MM.1S (cell line): ENCODE measurements around the gene MRGPRG.

Experiments used
- DNase-seq: peaks from one replicate; pipeline ENCODE4 v3.0.0-alpha.2; 2015
- H2AFZ ChIP-seq: fragments of 300-600 bp; sonication (generic); 2 replicates; pipeline ENCODE4 v1.6.0; 2016; ENCODE audit warnings: antibody characterized with exemption, low read length
- H3F3A ChIP-seq: fragments of 300-600 bp; sonication (generic); 2 replicates; pipeline ENCODE4 v1.6.1; 2016; ENCODE audit warnings: mild to moderate bottlenecking, antibody characterized with exemption, low read length, moderate library complexity, mixed read lengths; ENCODE audit not compliant: insufficient read depth
- H3K27ac ChIP-seq: fragments of 300-600 bp; sonication (generic); 2 replicates; pipeline ENCODE4 v1.5.1; 2016; ENCODE audit warnings: mild to moderate bottlenecking, low read length
- H3K27me3 ChIP-seq: fragments of 300-600 bp; sonication (generic); replicated peaks from 2 replicates; pipeline ENCODE4 v1.6.0; 2016; ENCODE audit warnings: low read length; ENCODE audit not compliant: insufficient read depth
- H3K36me3 ChIP-seq: fragments of 300-600 bp; sonication (generic); replicated peaks from 2 replicates; pipeline ENCODE4 v1.6.1; 2016; ENCODE audit warnings: mild to moderate bottlenecking, low read length, mixed read lengths; ENCODE audit not compliant: insufficient read depth
- H3K4me1 ChIP-seq: fragments of 300-600 bp; sonication (generic); 2 replicates; pipeline ENCODE4 v1.6.1; 2016; ENCODE audit warnings: low read length, mixed read lengths
- H3K4me2 ChIP-seq: fragments of 300-600 bp; sonication (generic); 2 replicates; pipeline ENCODE4 v1.6.0; 2016; ENCODE audit warnings: low read depth, low read length
- H3K4me3 ChIP-seq: fragments of 300-600 bp; sonication (generic); 2 replicates; pipeline ENCODE4 v1.5.1; 2016; ENCODE audit warnings: low read length, mixed read lengths
- H3K79me2 ChIP-seq: fragments of 300-600 bp; sonication (generic); 2 replicates; pipeline ENCODE4 v1.6.1; 2016; ENCODE audit warnings: mixed run types, low read length, mixed read lengths
- H3K9ac ChIP-seq: fragments of 300-600 bp; sonication (generic); 2 replicates; pipeline ENCODE4 v1.6.1; 2016; ENCODE audit warnings: low read length, mixed read lengths
- H3K9me2 ChIP-seq: fragments of 300-600 bp; sonication (generic); replicated peaks from 2 replicates; pipeline ENCODE4 v1.6.1; 2016; ENCODE audit warnings: mild to moderate bottlenecking, low read length, mixed read lengths; ENCODE audit not compliant: insufficient read depth
- H3K9me3 ChIP-seq: fragments of 300-600 bp; sonication (generic); replicated peaks from 2 replicates; pipeline ENCODE4 v1.6.1; 2016; ENCODE audit warnings: mild to moderate bottlenecking, low read length, mixed read lengths; ENCODE audit not compliant: insufficient read depth
- H4K20me1 ChIP-seq: fragments of 300-600 bp; sonication (generic); 2 replicates; pipeline ENCODE4 v1.6.1; 2016; ENCODE audit warnings: mild to moderate bottlenecking, low read length, moderate library complexity, mixed read lengths; ENCODE audit not compliant: insufficient read depth
- CTCF ChIP-seq: fragments of 300-600 bp; sonication (generic); IDR thresholded peaks from 2 replicates; pipeline ENCODE4 v1.5.1; 2016; ENCODE audit warnings: antibody characterized with exemption, low read length, mixed read lengths
- EZH2 ChIP-seq: fragments of 300-600 bp; sonication (generic); optimal IDR thresholded peaks from 2 replicates; pipeline ENCODE3; 2017; ENCODE audit warnings: low read depth, mild to moderate bottlenecking, antibody characterized with exemption, low read length, mixed read lengths
- EZH2phosphoT487 ChIP-seq: fragments of 300-600 bp; sonication (generic); IDR thresholded peaks from 2 replicates; pipeline ENCODE4 v1.6.1; 2018; ENCODE audit warnings: antibody characterized with exemption, low read length

Gene MRGPRG

GRCh38 chr11:3189886-3190583 lies 28.6 kb downstream of the MRGPRG start:
- Histone ChIP-seq H3K4me2 (no peak overlapping the region), H3K79me2 (no peaks in the 10 kb centered on the region), H3K4me3 (no peak overlapping the region)

GRCh38 chr11:3189196-3189843 lies 29.3 kb downstream of the MRGPRG start:
- Histone ChIP-seq H3K4me1 (no peaks in the 10 kb centered on the region), H3K9ac (no peak overlapping the region), H3K4me3 (no peak overlapping the region), H3K36me3 (no peaks in the 10 kb centered on the region), H3K27ac (no peak overlapping the region), H3K4me2 (no peak overlapping the region), H3K9me2 (no peaks in the 10 kb centered on the region), H3K9me3 (no peaks in the 10 kb centered on the region), H2AFZ (no peak overlapping the region), H3K27me3 (peaks cover 69% of the 10 kb centered on the region), H3K79me2 (no peaks in the 10 kb centered on the region), H3F3A (no peaks in the 10 kb centered on the region), H4K20me1 (no peaks in the 10 kb centered on the region)
- no peak for DNase-seq
- no peak for TF ChIP-seq EZH2
- TF ChIP-seq CTCF: no peak
- TF ChIP-seq EZH2phosphoT487: no peak

More at GRCh38 chr11:3189886-3190583, 28.6 kb downstream of the MRGPRG start:
- peaks cover 73% of the 10 kb centered on the region for H3K27me3 ChIP-seq
- no peaks in the 10 kb centered on the region for H4K20me1 ChIP-seq
- H2AFZ ChIP-seq: no peak overlapping the region
- DNase-seq: no peak
- no peaks in the 10 kb centered on the region for H3K9me2 ChIP-seq
- H3K9ac ChIP-seq: no peak overlapping the region
- TF ChIP-seq CTCF (no peak), EZH2 (no peak), EZH2phosphoT487 (no peak)
- H3K36me3 ChIP-seq: no peaks in the 10 kb centered on the region
- H3K4me1 ChIP-seq: no peaks in the 10 kb centered on the region
- H3K27ac ChIP-seq: no peak overlapping the region
- H3K9me3 ChIP-seq: no peaks in the 10 kb centered on the region
- H3F3A ChIP-seq: no peaks in the 10 kb centered on the region

- Histone ChIP-seq H3K4me1 (no peaks in the 10 kb centered on the region), H3K4me2 (no peak overlapping the region), H2AFZ (no peak overlapping the region), H3K36me3 (no peaks in the 10 kb centered on the region), H3K9ac (no peak overlapping the region), H3F3A (no peaks in the 10 kb centered on the region), H4K20me1 (no peaks in the 10 kb centered on the region), H3K4me3 (no peak overlapping the region), H3K27me3 (peaks cover 63% of the 10 kb centered on the region), H3K9me3 (no peaks in the 10 kb centered on the region), H3K79me2 (no peaks in the 10 kb centered on the region), H3K9me2 (no peaks in the 10 kb centered on the region), H3K27ac (no peak overlapping the region)
- no peak for DNase-seq
- TF ChIP-seq EZH2 (no peak), CTCF (no peak), EZH2phosphoT487 (no peak)
These were observed 30.0 kb downstream of the MRGPRG start for GRCh38 chr11:3188496-3189195.
